ENCODE measurements around the gene CACNA2D3.

Gene CACNA2D3

DNA sequence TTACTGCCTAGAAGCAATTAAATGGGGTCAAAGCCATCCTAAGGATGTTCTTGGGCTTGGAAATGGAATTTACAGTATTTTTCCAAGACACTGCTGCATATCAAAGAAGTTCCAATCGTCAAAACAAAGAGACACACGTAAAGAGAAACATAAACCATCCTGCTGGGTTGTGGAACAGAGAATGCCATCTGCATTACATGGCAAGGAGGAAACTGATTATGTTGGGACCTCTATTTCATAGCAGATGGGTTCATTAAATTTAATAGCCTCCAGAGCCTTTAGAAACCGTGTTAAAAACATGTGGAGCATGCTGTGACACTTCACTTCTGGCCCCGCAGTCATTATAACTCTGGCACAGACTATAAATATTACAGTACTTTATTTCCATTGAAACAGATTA, 650.9 kb downstream of the CACNA2D3 start:
- DNase-seq, result no peak

DNA sequence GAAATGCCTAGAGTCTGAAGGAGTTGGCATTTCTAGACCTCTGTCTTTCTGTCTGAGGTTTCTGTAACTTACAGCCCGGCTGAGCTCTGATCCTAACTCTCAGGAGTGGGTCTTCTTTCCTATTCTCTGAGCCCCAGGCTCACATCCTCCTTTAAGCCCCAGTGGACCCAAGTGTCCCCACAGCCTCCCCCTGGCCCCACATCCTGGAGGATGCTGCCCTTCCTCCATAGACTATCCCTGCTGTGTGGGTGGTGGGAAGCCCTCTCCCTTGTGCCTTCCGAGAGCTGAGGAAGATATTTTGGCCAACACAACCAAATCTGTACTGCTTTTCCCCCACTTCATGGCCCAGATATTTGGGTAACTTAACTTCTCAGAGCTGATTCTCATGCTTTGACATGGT, 654.2 kb downstream of the CACNA2D3 start:
- DNase-seq, result no peak

DNA sequence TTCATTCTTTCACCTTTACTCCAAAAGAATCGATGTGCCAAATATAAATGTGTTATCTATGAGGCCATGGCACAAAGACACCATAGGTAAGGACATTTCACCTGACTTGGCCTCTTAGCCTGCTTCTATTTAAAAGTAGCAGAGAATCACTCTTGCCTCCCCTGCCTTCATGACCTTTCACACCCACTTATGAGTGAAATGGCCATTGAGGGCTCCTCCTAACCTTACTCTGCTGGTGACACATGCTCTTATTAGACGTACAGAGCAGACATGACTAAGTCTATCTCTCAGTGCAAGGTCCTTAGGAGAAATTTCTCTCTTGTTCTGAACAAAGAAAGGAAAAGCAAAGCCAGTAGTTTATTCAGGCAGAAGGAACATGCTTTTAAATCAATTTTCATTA, 654.8 kb downstream of the CACNA2D3 start:
- no peak for DNase-seq

DNA sequence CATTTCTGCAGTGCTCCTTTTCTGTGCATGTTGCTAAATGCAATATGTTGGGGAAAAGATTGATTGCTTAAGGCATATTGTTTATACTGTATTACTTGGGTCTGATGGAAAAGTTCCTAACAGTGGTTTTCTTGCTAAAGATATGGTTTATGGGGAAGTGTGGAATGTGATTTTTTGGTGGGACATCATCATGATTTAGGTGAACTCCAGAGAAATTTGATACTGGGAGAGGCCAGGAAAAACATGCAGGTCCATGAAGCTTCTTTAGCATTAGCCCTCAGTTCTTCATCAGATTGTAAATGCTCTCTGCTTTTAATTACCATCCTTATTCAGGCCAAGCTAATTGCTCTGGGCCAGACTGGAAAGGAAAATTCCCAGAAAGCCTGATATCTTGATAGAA, 658.0 kb downstream of the CACNA2D3 start:
- DNase-seq, result no peak

DNA sequence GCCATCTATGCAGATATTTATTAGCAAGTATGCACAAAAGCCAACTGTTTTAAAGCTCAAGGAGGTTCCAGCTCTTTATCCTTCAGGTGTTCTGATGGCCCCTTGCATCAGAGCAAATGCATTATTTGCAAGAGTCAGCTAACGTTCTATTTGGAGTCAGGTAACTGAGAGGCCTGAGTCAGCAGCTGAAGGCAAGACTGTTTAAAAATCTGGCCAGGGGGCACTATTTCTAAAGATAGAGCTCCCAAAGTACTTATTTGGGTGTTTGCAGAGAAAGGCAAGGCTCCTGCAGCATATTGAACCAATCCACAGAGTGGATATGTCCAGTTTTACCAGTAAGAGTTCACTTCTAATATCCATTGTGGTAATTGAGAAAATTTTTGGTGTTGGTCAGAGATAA, 659.4 kb downstream of the CACNA2D3 start:
- DNase-seq, result no peak

DNA sequence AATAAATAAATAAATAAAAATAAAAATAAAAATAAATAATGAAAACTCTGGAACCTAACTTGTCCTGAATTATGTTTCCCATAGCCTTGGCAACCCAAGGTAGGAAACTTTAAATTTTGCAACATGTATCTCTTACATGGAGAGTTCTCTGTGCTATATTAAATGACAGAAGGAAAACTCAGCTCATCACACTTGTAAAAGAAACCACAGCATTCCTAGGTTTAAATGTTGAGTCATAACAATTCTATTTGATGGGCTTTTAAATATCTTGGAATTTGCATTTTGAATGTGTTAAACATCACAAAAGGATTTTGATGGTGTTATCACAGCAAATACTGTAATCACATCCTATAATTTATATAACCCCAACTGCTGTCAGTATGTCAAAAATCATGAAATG, 661.3 kb downstream of the CACNA2D3 start:
- no peak for DNase-seq

DNA sequence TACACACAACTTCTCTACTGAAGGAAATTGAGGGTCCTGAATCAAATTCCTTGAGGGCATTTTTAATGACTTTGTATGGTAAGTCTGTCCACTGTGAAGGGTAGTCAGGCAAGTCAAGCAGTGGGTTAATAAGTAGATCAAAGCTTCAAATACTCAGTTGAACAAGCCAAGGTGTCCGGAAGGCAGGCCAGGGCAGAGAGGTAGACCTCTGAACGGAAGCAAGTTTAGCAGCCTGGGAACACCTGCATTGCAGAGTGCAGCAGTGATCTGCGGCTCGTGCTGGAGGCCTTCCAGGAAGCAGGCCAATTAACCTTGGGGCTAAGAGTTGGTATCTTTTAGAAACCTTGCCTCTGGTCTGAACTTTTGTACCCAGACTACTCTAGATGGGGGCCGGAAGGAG, 661.7 kb downstream of the CACNA2D3 start:
- no peak for DNase-seq

DNA sequence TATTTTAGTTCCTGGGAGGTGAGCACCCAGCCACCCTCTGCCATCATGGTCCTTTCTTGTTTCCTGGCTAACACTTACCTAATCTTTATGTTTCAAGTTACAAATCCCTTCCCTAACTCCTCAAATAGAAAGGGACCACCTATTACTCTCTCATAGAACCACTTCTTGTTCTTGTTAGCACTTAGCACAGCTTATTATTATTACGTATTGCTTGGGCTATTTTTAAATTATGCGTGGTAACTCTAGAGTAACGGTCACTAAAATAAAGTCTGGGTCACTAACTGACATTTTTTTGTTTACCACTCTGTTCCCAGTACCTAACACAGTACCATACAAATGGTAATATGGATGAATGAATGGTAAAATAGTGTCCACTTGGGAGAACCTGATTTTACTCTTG, 663.6 kb downstream of the CACNA2D3 start:
- DNase-seq, result no peak

DNA sequence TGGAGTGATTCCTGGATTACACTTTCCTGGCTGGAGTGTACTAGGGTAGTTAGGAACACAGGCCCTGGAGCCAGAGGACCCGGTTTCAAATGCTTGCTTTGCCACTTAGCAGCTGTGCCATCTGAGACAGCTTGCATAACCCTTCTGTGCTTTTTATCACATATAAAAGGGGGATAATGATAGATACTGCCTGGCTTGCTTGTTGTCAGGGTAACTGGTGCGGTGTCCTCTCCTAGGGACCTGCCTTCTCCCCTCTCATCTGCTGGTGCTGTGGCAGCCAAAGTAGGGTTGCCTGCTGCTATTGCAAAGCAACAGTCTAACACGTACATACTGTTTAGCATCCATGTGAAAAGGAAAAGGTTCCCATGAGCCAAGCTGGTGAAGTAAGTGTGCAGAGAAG, 667.7 kb downstream of the CACNA2D3 start:
- DNase-seq, result no peak

DNA sequence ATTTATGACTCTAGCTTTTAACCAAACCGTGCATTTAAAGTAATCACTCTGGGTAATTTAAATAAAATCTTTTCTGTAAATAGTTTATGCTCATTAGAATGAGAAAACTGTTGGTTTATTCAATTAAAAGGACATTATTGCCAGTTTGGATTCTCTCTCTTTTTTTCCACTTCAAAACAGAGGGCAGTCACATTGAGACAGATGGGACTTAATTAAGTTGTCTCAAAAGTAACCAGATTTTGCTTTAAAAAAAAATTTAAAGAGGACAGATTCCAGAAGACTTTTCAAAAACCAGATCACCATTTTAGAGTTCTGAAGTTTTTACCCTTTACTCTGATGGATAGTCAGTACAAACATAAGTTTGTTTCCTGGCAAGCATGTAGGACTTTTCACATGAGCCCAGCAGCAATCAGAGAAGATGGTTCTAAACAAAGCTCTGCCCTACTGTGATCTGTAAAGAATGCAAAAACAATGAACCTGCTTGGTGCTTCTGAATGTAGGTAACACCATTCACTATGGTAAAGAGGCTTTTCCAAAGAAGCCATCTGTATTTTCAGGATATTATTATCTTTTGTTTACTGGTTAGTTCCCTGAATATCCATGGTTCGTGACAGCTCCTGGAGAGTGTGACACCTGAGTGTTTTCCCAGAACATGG, 669.3 kb downstream of the CACNA2D3 start:
- peak; percentile 75 for DNase-seq

DNA sequence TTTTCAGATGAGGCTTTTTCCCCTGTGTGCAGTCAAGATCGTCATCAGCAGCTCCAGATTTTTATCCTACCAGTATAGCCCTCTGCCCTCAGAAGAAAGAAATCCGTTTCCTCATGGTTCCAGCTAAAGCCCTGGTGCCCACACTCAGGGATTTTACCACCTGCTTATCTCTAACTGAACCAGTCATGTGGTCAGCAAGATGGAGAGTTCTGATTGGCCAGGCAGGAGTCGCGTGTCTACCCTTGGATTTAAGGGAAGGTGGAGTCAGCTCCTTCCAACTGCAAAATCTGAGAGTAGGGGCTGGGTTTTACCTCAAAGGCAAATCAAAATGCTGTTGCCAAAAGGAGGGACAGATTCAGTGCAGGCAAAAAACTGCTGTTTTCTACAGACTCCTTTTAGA, 670.2 kb downstream of the CACNA2D3 start:
- no peak for DNase-seq

DNA sequence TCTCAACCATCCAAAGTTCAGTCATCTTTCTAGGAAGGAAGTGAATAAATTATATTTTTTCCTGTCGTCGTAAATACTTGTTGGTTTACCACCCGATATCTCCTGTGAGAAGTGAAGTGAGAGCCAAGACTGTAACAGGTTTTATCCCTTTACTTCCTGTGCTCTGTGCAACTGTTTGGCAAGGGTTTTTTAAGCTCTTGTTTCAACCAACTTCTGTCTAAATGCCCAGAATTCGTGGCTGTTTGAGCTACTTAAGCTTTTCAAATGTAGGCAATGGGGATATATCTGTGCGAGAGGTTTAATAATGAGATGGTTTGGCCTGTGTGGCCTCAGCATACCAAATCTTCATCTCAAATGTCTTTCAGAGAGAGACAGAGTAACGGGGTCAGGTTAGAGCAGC, 670.8 kb downstream of the CACNA2D3 start:
- no peak for DNase-seq

DNA sequence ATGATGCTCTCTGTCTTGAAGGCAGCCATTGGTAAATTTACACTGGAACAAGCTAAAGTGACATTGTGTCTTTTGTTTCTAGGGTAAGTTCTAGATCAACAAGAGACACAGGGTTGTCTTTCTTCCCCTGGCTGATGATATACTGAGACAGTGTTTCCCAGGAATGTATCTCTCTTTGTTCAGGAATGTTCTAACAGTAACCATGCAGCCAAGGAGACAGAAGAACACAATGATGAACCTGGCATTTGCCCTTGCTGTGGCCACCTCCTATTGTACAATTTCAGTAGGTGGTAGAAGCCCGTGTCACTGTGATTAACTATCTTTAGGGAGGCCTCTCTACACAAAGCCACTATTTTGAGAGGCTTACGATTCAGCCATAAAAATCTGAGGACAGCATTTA, 674.8 kb downstream of the CACNA2D3 start:
- no peak for DNase-seq

DNA sequence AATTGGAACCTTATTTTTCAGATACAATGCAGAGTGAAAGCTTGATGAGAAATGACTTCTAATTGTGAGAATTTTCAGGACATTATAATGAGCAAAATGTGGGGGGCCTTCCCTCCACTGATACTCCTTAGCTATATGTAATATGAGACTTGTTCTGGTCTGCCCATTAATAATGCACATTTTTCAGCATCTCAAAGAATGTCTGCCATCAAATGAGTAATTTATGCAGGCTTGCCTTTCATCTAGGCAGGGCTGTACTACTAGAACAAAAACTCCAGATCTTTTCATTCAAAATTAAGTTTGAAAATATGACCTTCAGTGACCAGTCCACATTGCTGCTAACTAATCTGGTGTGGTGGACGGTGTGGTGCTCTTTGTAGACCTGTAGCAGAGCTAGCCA, 678.1 kb downstream of the CACNA2D3 start:
- no peak for DNase-seq

DNA sequence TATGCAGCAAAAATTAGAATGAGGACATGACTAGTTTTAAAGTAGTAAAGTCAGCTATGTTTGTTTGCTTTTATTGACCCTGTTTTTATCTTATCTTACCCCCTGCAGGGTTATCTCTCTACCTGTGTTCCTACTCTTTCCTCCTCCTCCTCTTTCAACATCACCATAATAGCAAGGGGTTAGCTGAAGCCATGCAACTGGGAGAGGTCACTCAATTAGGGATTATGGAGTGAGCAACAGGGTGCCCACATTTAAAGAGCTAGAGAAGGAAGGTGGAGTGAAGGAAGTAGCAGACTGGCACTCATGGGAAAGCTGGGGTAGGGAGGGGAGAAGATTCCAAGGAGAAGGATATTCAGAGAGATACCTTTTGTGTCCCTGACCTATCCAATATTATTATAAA, 679.6 kb downstream of the CACNA2D3 start:
- no peak for DNase-seq

DNA sequence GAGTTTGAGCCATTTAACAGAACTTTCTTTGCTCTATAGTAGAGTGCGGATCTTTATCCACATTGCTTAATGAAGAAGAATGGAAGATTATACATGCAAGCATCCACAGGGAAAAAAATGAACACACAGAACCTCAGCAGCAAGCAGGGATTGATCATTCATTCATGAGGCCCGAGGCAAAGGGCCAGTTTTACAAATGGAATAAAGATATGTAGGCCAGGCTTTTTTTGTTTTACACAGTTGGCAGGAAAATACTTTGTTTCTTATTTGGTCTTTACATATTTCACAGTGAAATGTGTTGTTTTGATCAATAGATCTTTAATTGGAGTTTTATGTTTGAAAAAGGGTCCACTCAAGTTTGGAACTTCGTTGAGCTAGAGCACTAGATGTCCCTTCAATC, 688.0 kb downstream of the CACNA2D3 start:
- DNase-seq, result no peak

DNA sequence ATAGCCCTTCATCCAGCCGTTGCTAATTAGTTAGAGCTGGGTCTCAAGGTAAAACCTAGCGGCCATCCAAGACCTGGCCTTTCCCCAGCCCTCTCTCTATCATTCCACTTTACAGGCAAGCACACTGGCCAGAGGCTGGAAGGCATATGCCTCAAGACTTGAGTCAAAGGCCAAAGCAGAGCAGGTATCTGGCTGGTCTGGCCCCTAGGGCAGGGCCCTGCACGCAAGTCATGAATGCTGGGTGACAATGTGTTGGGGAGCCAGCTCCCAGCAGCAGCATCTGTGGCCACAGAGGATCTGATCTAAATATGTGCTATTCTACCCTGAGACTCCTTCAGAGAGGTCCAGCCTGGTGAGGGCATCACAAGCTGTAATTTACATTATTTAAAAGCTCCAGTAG, 691.9 kb downstream of the CACNA2D3 start:
- no peak for DNase-seq

DNA sequence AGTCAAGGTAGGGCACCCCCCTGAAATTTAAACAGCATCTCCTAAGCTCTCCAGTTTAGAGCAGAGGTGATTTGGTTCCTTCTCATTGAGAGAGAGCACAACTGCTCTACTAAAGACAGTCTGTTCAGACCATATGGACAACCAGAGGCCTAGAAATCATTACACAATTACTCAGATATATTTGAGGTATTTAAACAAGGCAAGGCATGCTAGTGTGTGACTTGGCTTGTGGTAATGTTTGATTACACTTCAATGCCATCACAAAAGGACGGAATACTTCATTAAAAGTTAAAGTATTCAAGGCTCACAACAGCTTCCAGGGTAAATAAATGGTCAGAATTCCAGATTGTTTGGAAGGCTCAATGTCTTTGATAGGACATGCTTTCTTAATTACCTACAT, 695.3 kb downstream of the CACNA2D3 start:
- no peak for DNase-seq

DNA sequence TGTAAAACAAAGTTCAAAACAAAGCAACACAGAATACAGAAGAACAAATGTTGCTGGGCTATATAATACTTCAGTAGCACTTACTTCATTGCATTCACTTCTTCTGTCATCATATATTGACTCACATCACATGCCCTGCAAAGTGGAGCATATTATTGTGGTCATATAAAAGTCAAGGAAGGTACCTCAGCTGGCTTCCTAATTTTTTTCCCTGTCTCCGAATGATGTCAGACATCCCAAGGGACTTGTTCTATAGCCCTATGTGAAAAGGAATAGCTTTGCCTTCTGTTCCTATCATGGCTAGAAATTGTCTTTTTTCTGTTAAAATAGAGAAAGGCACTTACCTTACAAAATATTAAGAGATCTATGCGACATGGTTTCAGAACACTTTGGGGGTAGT, 696.1 kb downstream of the CACNA2D3 start:
- no peak for DNase-seq

DNA sequence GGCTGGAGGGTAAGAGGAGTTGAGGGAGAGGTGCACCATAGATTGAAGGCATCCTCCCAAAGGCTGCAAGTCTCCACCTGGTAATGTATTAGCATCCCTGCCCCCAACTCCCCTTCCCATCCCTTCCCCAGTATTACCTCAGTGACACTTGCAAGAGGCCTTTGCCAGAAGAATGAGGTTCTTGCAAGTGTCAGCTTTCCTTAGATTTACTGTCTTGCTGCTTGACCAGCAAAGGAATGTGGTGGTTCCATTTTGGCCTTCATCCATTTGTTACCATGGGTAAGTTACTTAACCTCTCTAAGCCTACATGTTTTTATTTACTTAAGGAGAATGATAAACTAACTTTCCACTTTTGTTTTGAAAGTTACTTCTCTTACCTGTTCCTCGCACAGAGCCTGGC, 696.6 kb downstream of the CACNA2D3 start:
- no peak for DNase-seq

DNA sequence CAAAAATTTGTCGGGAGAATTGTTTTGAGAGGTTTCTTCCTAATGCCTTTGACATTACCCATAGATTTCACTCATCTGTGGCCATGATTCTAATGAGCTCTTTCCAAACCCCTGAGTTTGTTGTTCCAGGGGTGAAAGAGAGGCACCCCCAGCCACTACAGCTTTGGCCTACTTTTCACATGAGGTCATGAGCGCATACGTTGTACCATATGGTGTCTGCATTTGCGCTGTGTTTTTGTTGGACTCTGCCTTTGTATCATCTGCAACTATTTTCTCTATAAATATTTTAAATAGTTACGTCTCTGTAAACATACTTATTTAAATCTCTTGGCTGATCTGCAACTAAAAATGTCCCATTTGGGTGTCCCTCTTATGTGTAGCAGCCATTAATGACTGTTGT, 697.6 kb downstream of the CACNA2D3 start:
- no peak for DNase-seq

DNA sequence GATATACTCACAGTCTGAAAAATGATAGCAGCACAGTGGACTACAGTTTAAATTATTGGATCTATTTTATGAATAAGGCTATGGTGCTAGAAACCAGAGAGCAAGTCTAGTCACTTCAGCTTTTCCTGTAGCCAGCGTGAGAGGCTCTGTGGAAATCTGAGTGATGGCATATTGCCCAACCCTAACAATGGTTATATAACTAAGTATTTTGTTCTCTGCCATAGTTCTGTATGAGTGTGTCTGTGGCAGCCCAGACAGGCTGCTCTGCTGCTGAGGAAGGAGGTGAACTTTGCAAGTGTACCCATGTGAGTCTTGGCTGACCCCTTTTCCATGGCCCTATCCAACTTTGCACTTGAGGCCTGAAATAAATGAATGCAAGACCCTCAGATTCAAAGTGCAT, 699.9 kb downstream of the CACNA2D3 start:
- peak; percentile 51 for DNase-seq

DNA sequence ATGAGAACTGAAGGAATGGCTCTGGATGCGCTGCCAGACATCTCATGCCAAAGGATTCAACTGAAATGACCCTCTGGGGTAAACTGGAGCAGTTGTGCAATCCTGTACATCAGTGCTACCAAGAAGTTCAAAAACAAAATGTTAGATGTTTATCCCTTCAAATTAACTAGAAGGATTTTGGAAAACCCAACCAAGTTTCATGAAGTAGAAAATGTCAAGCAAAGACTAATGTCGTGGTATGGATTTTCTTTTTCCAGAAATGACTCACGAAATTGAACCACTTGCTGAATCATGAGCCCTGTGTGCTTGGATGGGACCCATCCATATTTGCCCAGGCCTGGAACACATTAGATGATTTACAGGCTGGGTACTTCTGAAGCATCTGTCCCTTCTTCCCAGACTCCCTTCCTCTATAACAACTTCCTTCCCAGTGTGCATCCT, 703.9 kb downstream of the CACNA2D3 start:
- DNase-seq, result no peak

DNA sequence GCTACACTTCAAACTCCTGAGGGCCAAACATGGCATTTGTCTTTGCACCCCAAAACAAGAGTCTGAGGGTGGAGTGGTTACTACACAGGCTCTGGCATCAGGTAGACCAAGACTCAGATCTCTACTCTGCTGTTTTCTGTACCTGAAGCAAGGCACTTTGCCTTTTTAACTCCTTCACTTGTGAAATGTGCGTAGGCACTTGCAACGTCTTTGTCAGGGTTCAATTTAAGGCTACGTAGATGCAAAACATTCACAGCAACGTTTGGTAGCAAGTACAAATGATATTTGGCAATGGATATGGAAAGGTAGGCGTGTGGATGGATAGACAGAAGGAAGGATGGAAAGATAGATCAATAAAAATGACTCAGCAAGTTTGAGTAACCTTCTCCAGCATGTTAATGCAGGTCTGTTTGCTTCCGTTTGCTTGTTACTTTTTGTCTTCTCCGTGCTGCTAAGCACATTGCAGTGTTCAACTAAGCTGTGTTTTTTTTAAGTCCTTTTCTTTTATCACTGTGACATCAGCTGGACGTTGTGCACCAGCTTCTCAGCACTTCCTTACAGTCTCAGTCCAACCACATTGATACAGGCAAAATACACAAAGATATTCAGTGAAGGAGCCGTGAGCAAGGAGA, 704.8 kb downstream of the CACNA2D3 start:
- DNase-seq, result no peak

DNA sequence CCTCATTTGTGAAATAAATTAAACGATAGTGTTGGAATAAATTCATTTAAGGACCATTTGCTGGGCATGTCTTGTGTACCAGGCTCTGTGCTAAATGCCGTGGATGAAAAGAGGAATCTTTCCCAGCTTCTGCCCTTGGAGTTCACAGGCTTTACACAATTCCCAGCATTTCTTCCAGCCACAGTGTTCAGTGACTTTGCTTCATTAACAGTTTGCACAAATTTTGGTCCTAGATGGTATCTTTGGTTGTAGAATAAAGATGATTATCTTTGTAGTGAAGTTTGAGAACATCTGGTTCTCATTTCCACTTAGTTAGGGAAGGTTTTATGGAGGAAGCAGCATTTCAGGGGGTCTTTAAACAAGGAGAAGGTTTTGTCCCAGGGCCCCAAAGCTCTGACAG, 705.4 kb downstream of the CACNA2D3 start:
- no peak for DNase-seq

Measured in NCI-H345 (cell line).